ENCODE data around the gene NAA35.
"Not testable (repeated sequence)": the region's sequence is repeated elsewhere in the genome, so short reads cannot be mapped to it uniquely, and the experiment has no call there.

NAA35 gene

GRCh38 chr9:85940832-85941621 lies at the start of gene NAA35:
NAA35 (plus strand) TSS chr9:85941146; CDS start chr9:85942160, 1,014 bp downstream.
- DNase-seq, result peak; percentile 98

- DNase-seq, result no peak
These were observed 48.5 kb upstream of the NAA35 start for GRCh38 chr9:85892401-85892800.

GRCh38 chr9:85895685-85896084 lies 45.3 kb upstream of the NAA35 start:
- no peak for DNase-seq

GRCh38 chr9:85897848-85898247 lies 43.1 kb upstream of the NAA35 start:
- DNase-seq, result no peak

- no peak for DNase-seq
These were observed 42.6 kb upstream of the NAA35 start for GRCh38 chr9:85898332-85898731.

GRCh38 chr9:85899388-85899787 lies 41.6 kb upstream of the NAA35 start:
- no peak for DNase-seq

- no peak for DNase-seq
These were observed 40.3 kb upstream of the NAA35 start for GRCh38 chr9:85900504-85901201.

GRCh38 chr9:85904975-85905374 lies 36.0 kb upstream of the NAA35 start:
- no peak for DNase-seq

GRCh38 chr9:85905957-85906356 lies 35.0 kb upstream of the NAA35 start:
- no peak for DNase-seq

- no peak for DNase-seq
These were observed 31.6 kb upstream of the NAA35 start for GRCh38 chr9:85909390-85909789.

- no peak for DNase-seq
These were observed 26.8 kb upstream of the NAA35 start for GRCh38 chr9:85914108-85914507.

GRCh38 chr9:85917756-85918155 lies 23.2 kb upstream of the NAA35 start:
- no peak for DNase-seq

- no peak for DNase-seq
These were observed 15.5 kb upstream of the NAA35 start for GRCh38 chr9:85925493-85925892.

GRCh38 chr9:85927076-85927475 lies 13.9 kb upstream of the NAA35 start:
- DNase-seq, result no peak

- DNase-seq, result no peak
These were observed 9.5 kb upstream of the NAA35 start for GRCh38 chr9:85931495-85931894.

GRCh38 chr9:85935950-85936349 lies 5.0 kb upstream of the NAA35 start:
- DNase-seq, result not testable (repeated sequence)

GRCh38 chr9:85940275-85940831 lies 593 bp upstream of the NAA35 start:
- DNase-seq, result no peak

GRCh38 chr9:85941622-85941940 lies 635 bp downstream of the NAA35 start:
- DNase-seq, result no peak

GRCh38 chr9:85941966-85942912 lies 1.3 kb downstream of the NAA35 start:
- no peak for DNase-seq

- DNase-seq, result no peak
These were observed 2.2 kb downstream of the NAA35 start for GRCh38 chr9:85942913-85943709.

- DNase-seq, result no peak
These were observed 2.9 kb downstream of the NAA35 start for GRCh38 chr9:85943757-85944430.

GRCh38 chr9:85944672-85945071 lies 3.7 kb downstream of the NAA35 start:
- no peak for DNase-seq

Measured in NCI-H2171 (cell line).